Esophagus squamous epithelium (tissue), 5 donors: ENCODE data around the gene FAM171A1. TPM values are rescaled to one million over a fixed set of nuclear protein-coding genes. Genes with fewer than 3 reads are reported as not detected.

Source experiments
- DNase-seq: peaks from one replicate; lab custom pipeline; 2025; lab: John Stamatoyannopoulos, UW
- H3K27ac ChIP-seq, 4 donors: fragments of 200-600 bp; sonication (generic); one replicate each; pipeline ENCODE4 v1.5.1; 2016 to 2019; ENCODE audit warnings: mild to moderate bottlenecking in 1 of 4
- H3K27me3 ChIP-seq, 4 donors: fragments of 200-600 bp; sonication (generic); 1 replicate in 3 of 4; 2 replicates in 1 of 4; pipeline versions ENCODE4 v1.5.1 to v1.6.0; 2017 to 2021; ENCODE audit warnings: antibody characterized with exemption in 1 of 4
- H3K36me3 ChIP-seq, 3 donors: fragments of 200-600 bp; sonication (generic); one replicate each; pipeline ENCODE4 v1.5.1; 2016 to 2019
- H3K4me1 ChIP-seq, 3 donors: fragments of 200-600 bp; sonication (generic); one replicate each; pipeline ENCODE4 v1.5.1; 2017 to 2019
- H3K4me3 ChIP-seq, 4 donors: fragments of 200-600 bp; sonication (generic); 1 replicate in 3 of 4; 2 replicates in 1 of 4; pipeline ENCODE4 v1.5.1; 2016 to 2019; ENCODE audit warnings: mild to moderate bottlenecking in 2 of 4, moderate library complexity in 1 of 4
- H3K9me3 ChIP-seq, 3 donors: fragments of 200-600 bp; sonication (generic); one replicate each; pipeline ENCODE4 v1.5.1; 2016 to 2019
- CTCF ChIP-seq, 6 experiments: fragments of 450-650 bp in 4 of 6; fragments of 200-600 bp in 2 of 6; sonication (generic) in 2 of 6; IDR thresholded peaks; one replicate each; pipeline ENCODE4 v1.5.1; 2016 to 2019; ENCODE audit warnings: antibody characterized with exemption in 6 of 6, mild to moderate bottlenecking in 4 of 6, moderate library complexity in 4 of 6
- POLR2A ChIP-seq, 4 donors: fragments of 450-650 bp; IDR thresholded peaks; one replicate each; pipeline ENCODE4 v1.6.1; 2017; ENCODE audit warnings: antibody characterized with exemption in 4 of 4, mild to moderate bottlenecking in 4 of 4, moderate library complexity in 3 of 4
- WGBS, 2 donors: methylation state at CpG; one replicate each; pipeline ENCODE4 v1.1.5; 2018; 5-methylcytosine and 5-hydroxymethylcytosine counted together
- intact Hi-C: fragments of 100-400 bp; cut with DNase I; formaldehyde crosslinking; loops from one replicate; pipeline ENCODE4 v1.15.0; 2022
- total RNA-seq, 4 donors: library from RNA; depleted of rRNA; stranded (reverse); fragments of >200 nt; gene quantifications; one replicate each; pipeline ENCODE4 v1.1.0, GENCODE V29; 2016
- donor health status: DM: yes; HTN: yes; CAD: no.

Gene FAM171A1
- total RNA-seq, 4 donors from 2014 or later = 3.8 to 10.9 (median 5.3) TPM

DNA sequence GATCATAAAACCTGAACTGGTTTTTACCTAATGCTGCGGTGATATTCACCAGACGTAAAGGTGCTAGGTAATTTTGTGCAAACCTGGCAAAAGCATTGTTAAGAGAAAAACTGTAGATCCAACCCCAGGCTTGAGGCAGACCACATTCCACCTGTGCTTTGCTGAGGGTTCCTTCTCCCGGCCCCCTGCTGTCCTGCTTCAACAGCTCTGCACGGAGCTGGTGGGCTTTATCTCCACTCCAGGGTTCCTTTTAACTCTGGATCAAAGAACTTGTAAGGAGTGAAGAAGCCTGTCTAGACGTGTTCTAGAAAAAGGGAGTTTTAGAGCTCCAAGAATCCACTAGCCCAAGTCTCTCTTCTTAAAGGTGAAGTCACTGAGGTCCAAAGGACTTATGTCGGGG lies 115.1 kb downstream of the FAM171A1 start:
- DNase-seq = no peak
- Histone ChIP-seq H3K36me3 (no peaks in the 10 kb centered on the region), H3K27me3 (no peaks in the 10 kb centered on the region), H3K4me1 (peaks cover 0 to 10% (median 0%) of the 10 kb centered on the region in 3 donors), H3K9me3 (no peaks in the 10 kb centered on the region), H3K4me3 (no peak overlapping the region), H3K27ac (no peak overlapping the region)
- 64 to 68% methylated on average over 3 to 6 of the region's 6 CpGs for WGBS, 2 donors
- TF ChIP-seq POLR2A (IDR thresholded peaks at IDR 0.05) (no peak), CTCF (IDR thresholded peaks at IDR 0.05) (no peak)
- intact Hi-C loops = no loop called here

GRCh38 chr10:15254808-15255648 lies 116.1 kb downstream of the FAM171A1 start:
- intact Hi-C loops = no loop called here
- DNase-seq = no peak
- H3K36me3 ChIP-seq = no peaks in the 10 kb centered on the region
- H3K27ac ChIP-seq = no peak overlapping the region
- peak overlapping the region; percentile 9 to 56 (median 28) for H3K4me3 ChIP-seq
- H3K9me3 ChIP-seq = no peaks in the 10 kb centered on the region
- H3K4me1 ChIP-seq = peaks cover 0 to 10% (median 0%) of the 10 kb centered on the region in 3 donors
- TF ChIP-seq CTCF (IDR thresholded peaks at IDR 0.05) (no peak), POLR2A (IDR thresholded peaks at IDR 0.05) (no peak)
- no peaks in the 10 kb centered on the region for H3K27me3 ChIP-seq
- 46 to 59% methylated on average over 10 of the region's 10 CpGs for WGBS, 2 donors

GRCh38 chr10:15253951-15254807 lies 116.9 kb downstream of the FAM171A1 start:
- Histone ChIP-seq H3K9me3 (no peaks in the 10 kb centered on the region), H3K27me3 (no peaks in the 10 kb centered on the region), H3K36me3 (no peaks in the 10 kb centered on the region), H3K27ac (no peak overlapping the region), H3K4me3 (peak overlapping the region; percentile 9 to 56 (median 28)), H3K4me1 (peaks cover 0 to 10% (median 0%) of the 10 kb centered on the region in 3 donors)
- no peak for DNase-seq
- intact Hi-C loops = no loop called here
- TF ChIP-seq POLR2A (IDR thresholded peaks at IDR 0.05) (no peak), CTCF (IDR thresholded peaks at IDR 0.05) (no peak)
- WGBS, 2 donors = 69 to 78% methylated on average over 13 to 16 of the region's 16 CpGs

- Histone ChIP-seq H3K27me3 (no peaks in the 10 kb centered on the region), H3K27ac (no peak overlapping the region), H3K4me1 (peaks cover 0 to 10% (median 0%) of the 10 kb centered on the region in 3 donors), H3K9me3 (no peaks in the 10 kb centered on the region), H3K36me3 (peaks cover 0 to 14% (median 0%) of the 10 kb centered on the region in 3 donors), H3K4me3 (no peak overlapping the region)
- 91 to 94% methylated on average over 11 of the region's 11 CpGs for WGBS, 2 donors
- no peak for DNase-seq
- intact Hi-C loops = no loop called here
- no peak for TF ChIP-seq POLR2A (IDR thresholded peaks at IDR 0.05)
- no peak for TF ChIP-seq CTCF (IDR thresholded peaks at IDR 0.05)
These were observed 118.7 kb downstream of the FAM171A1 start for GRCh38 chr10:15252396-15252795.
